22Rv1 (cell line): ENCODE data around the gene SS18.

Experiments
- H3K27ac ChIP-seq: fragments of 450-650 bp; 2 replicates; pipeline ENCODE4 v1.5.1; 2017
- CTCF ChIP-seq: fragments of 450-650 bp; IDR thresholded peaks from 2 replicates; pipeline ENCODE4 v1.5.1; 2017; ENCODE audit warnings: mild to moderate bottlenecking
- ZFX ChIP-seq: fragments of 450-650 bp; IDR thresholded peaks from 2 replicates; pipeline ENCODE4 v1.6.1; 2017; ENCODE audit warnings: antibody characterized with exemption, borderline replicate concordance

Gene SS18

GRCh38 chr18:26021061-26021754 is 69.2 kb downstream of the SS18 start:
- TF ChIP-seq CTCF = no peak
- no peak for TF ChIP-seq ZFX
- no peak overlapping the region for H3K27ac ChIP-seq

- TF ChIP-seq CTCF (no peak), ZFX (no peak)
- no peak overlapping the region for H3K27ac ChIP-seq
Observed at GRCh38 chr18:26017929-26018328, 72.5 kb downstream of the SS18 start.

- no peak overlapping the region for H3K27ac ChIP-seq
- TF ChIP-seq CTCF (no peak), ZFX (no peak)
Observed at GRCh38 chr18:26014462-26014861, 76.0 kb downstream of the SS18 start.

GRCh38 chr18:26008619-26009018 is 81.8 kb downstream of the SS18 start:
- TF ChIP-seq ZFX (no peak), CTCF (no peak)
- no peak overlapping the region for H3K27ac ChIP-seq

GRCh38 chr18:26008096-26008495 is 82.3 kb downstream of the SS18 start:
- TF ChIP-seq CTCF = no peak
- no peak for TF ChIP-seq ZFX
- no peak overlapping the region for H3K27ac ChIP-seq

- TF ChIP-seq ZFX = no peak
- TF ChIP-seq CTCF = no peak
- no peak overlapping the region for H3K27ac ChIP-seq
Observed at GRCh38 chr18:26005950-26006349, 84.5 kb downstream of the SS18 start.

- H3K27ac ChIP-seq = no peak overlapping the region
- TF ChIP-seq CTCF (no peak), ZFX (no peak)
Observed at GRCh38 chr18:26004832-26005231, 85.6 kb downstream of the SS18 start.
